HepG2 (cell line): ENCODE data around the gene RPL5. TPM values are rescaled to one million over a fixed set of nuclear protein-coding genes. Genes with fewer than 3 reads are reported as not detected.

ENCODE experiments used
- ATF1 ChIP-seq: IDR thresholded peaks from 2 replicates; pipeline ENCODE4 v1.6.1; 2016; ENCODE audit warnings: mild to moderate bottlenecking, control low read depth
- CC2D1A ChIP-seq: sonication (generic); formaldehyde crosslinking; IDR thresholded peaks from 2 replicates; pipeline ENCODE4 v1.8.1; 2023; ENCODE audit warnings: mild to moderate bottlenecking, missing genetic modification reagents
- CEBPB ChIP-seq: IDR thresholded peaks from 2 replicates; pipeline ENCODE4 v1.6.1; 2011; ENCODE audit warnings: low read depth, low read length, improper control_type of control experiment, borderline replicate concordance
- FLYWCH1 ChIP-seq: sonication (generic); formaldehyde crosslinking; IDR thresholded peaks from 2 replicates; pipeline ENCODE4 v1.8.1; 2023; ENCODE audit warnings: mild to moderate bottlenecking, missing genetic modification reagents
- GPN1 ChIP-seq: sonication (generic); formaldehyde crosslinking; IDR thresholded peaks from 2 replicates; pipeline ENCODE4 v1.5.1; 2020; ENCODE audit warnings: missing genetic modification reagents, borderline replicate concordance
- HDAC6 ChIP-seq: fragments of 200-600 bp; sonication (generic); IDR thresholded peaks from 2 replicates; pipeline ENCODE4 v1.7.0; 2017; ENCODE audit warnings: mild to moderate bottlenecking, antibody characterized with exemption, low read length, low read depth
- MYNN ChIP-seq: sonication (generic); formaldehyde crosslinking; IDR thresholded peaks from 2 replicates; pipeline ENCODE4 v1.4.0; 2020; ENCODE audit warnings: mild to moderate bottlenecking, low read depth, missing genetic modification reagents
- PITX1 ChIP-seq: sonication (generic); formaldehyde crosslinking; IDR thresholded peaks from 2 replicates; pipeline ENCODE4 v1.5.1; 2020; ENCODE audit warnings: mild to moderate bottlenecking, missing genetic modification reagents
- POGZ ChIP-seq: sonication (generic); formaldehyde crosslinking; IDR thresholded peaks from 2 replicates; pipeline ENCODE4 v1.4.0; 2020; ENCODE audit warnings: mild to moderate bottlenecking, missing genetic modification reagents
- ZBTB8A ChIP-seq: sonication (generic); formaldehyde crosslinking; IDR thresholded peaks from 2 replicates; pipeline ENCODE4 v1.4.0; 2020; ENCODE audit warnings: mild to moderate bottlenecking, low read depth, missing genetic modification reagents, borderline replicate concordance
- ZMYM4 ChIP-seq: sonication (generic); formaldehyde crosslinking; IDR thresholded peaks from 2 replicates; pipeline ENCODE4 v1.8.1; 2023; ENCODE audit warnings: mild to moderate bottlenecking, missing genetic modification reagents
- ZNF10 ChIP-seq: sonication (generic); formaldehyde crosslinking; IDR thresholded peaks from 2 replicates; pipeline ENCODE4 v1.4.0; 2020; ENCODE audit warnings: mild to moderate bottlenecking, low read depth, missing genetic modification reagents, borderline replicate concordance
- ZNF335 ChIP-seq: sonication (generic); formaldehyde crosslinking; IDR thresholded peaks from 2 replicates; pipeline ENCODE4 v1.4.0; 2020; ENCODE audit warnings: missing genetic modification reagents
- ZNF557 ChIP-seq: sonication (generic); formaldehyde crosslinking; IDR thresholded peaks from 2 replicates; pipeline ENCODE4 v1.4.0; 2020; ENCODE audit warnings: missing genetic modification reagents
- ZNF772 ChIP-seq: sonication (generic); formaldehyde crosslinking; IDR thresholded peaks from 2 replicates; pipeline ENCODE4 v1.5.0; 2020; ENCODE audit warnings: mild to moderate bottlenecking, missing genetic modification reagents
- ZNF891 ChIP-seq: sonication (generic); formaldehyde crosslinking; IDR thresholded peaks from 2 replicates; pipeline ENCODE4 v1.5.0; 2020; ENCODE audit warnings: mild to moderate bottlenecking, missing genetic modification reagents
- ZSCAN31 ChIP-seq: sonication (generic); formaldehyde crosslinking; IDR thresholded peaks from 2 replicates; pipeline ENCODE4 v1.5.0; 2020; ENCODE audit warnings: low read depth, mild to moderate bottlenecking, missing genetic modification reagents
- polyA plus RNA-seq, 8 experiments: library from polyadenylated mRNA; depleted of rRNA in 3 of 8; stranded (reverse) in 7 of 8; unstranded in 1 of 8; fragments of >200 nt; fragmentation: Illumina TruSeq in 4 of 8; extraction: Trizol in 4 of 8; gene quantifications; 2 replicates each; pipeline versions ENCODE4 v1.2.1 to v1.2.3, GENCODE V29; 2011 to 2016; ENCODE audit warnings: low read depth in 4 of 8, missing spikeins in 1 of 8, mixed read lengths in 1 of 8; ENCODE audit not compliant: insufficient read depth in 1 of 8
- total RNA-seq, 5 experiments: library from RNA; depleted of rRNA; stranded (reverse); fragments of >200 nt; fragmentation: Illumina TruSeq; extraction: Trizol; gene quantifications; 2 replicates each; pipeline ENCODE4 v1.2.3, GENCODE V29; 2016; ENCODE audit warnings: low read depth in 1 of 5
- TF ChIP-seq, protein P1 (sequence below): sonication (generic); formaldehyde crosslinking; IDR thresholded peaks from 2 replicates; pipeline ENCODE4 v1.5.0; 2020; ENCODE audit warnings: mild to moderate bottlenecking, missing genetic modification reagents
- TF ChIP-seq, protein P2 (sequence below): IDR thresholded peaks from 2 replicates; pipeline ENCODE4 v1.6.1; 2016; ENCODE audit warnings: mild to moderate bottlenecking
- TF ChIP-seq, protein P3 (sequence below): IDR thresholded peaks from 2 replicates; pipeline ENCODE4 v1.6.1; 2016
- TF ChIP-seq, protein P4 (sequence below): IDR thresholded peaks from 2 replicates; pipeline ENCODE4 v1.6.1; 2016; ENCODE audit warnings: missing biosample characterization, missing genetic modification reagents, low read depth
- TF ChIP-seq, protein P5 (sequence below): sonication (generic); formaldehyde crosslinking; IDR thresholded peaks from 2 replicates; pipeline ENCODE4 v1.8.1; 2023; ENCODE audit warnings: missing genetic modification reagents, mild to moderate bottlenecking, borderline replicate concordance
- TF ChIP-seq, protein P6 (sequence below): sonication (generic); formaldehyde crosslinking; IDR thresholded peaks from 2 replicates; pipeline ENCODE4 v1.4.0; 2020; ENCODE audit warnings: mild to moderate bottlenecking, missing genetic modification reagents

The RPL5 gene
- total and polyA plus RNA-seq, 2 of the 13 experiments (the other 11 are each of a cell fraction or from before 2014, with no cell fraction given) = 2,304 to 2,520 TPM

DNA sequence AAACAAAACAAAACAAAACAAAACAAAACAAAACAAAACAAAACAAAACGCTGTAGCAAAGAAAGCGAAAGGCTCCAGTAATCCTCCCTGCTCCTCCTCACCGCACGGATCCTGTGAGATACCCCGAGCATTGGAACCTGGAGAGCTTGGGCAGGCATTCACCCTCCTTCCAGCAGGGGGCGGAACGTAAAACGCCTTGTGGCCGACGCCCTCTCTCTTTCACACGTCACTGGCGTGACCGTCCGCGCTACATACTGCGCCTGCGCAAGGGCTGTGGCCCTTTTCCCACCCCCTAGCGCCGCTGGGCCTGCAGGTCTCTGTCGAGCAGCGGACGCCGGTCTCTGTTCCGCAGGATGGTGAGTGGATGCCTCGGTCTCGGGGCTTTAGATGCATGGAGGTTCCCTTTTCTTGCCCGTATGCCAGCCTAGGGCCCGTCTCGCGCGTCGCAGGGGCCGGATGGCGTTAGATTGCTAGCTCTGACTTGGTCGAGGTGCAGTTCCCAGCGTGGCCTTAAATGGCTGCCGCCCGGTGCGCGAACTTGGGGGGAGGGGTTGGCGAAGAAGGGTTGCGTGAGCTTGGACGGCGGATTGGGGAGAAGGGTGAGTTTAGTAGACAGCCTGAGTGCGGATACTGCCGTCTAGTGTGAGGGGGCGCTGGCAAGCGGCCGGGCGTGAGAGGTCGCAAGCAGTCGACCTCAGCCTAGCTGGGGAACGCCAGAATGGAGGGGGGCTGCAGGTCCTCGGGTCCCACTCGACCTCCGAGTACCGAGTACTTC is at the start of gene RPL5 (continued):
- TF ChIP-seq, protein P1, sequence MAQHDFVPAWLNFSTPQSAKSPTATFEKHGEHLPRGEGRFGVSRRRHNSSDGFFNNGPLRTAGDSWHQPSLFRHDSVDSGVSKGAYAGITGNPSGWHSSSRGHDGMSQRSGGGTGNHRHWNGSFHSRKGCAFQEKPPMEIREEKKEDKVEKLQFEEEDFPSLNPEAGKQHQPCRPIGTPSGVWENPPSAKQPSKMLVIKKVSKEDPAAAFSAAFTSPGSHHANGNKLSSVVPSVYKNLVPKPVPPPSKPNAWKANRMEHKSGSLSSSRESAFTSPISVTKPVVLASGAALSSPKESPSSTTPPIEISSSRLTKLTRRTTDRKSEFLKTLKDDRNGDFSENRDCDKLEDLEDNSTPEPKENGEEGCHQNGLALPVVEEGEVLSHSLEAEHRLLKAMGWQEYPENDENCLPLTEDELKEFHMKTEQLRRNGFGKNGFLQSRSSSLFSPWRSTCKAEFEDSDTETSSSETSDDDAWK (CRISPR knock-in tag) = no peak
- no peak for TF ChIP-seq HDAC6
- peak; percentile 86 for TF ChIP-seq ZNF772
- TF ChIP-seq MYNN (CRISPR knock-in tag) = no peak
- TF ChIP-seq ZNF335 (CRISPR knock-in tag) = peak; percentile 87; the same call in 1 of the 2 replicates
- TF ChIP-seq ZNF557 (CRISPR knock-in tag) = peak; percentile 88
- peak; percentile 26; the same call in 1 of the 2 replicates for TF ChIP-seq PITX1 (CRISPR knock-in tag)
- TF ChIP-seq CEBPB = no peak
- 0 out of 2 replicates have a peak, but pooled peaks have one; percentile 79 for TF ChIP-seq CC2D1A
- TF ChIP-seq, protein P2, sequence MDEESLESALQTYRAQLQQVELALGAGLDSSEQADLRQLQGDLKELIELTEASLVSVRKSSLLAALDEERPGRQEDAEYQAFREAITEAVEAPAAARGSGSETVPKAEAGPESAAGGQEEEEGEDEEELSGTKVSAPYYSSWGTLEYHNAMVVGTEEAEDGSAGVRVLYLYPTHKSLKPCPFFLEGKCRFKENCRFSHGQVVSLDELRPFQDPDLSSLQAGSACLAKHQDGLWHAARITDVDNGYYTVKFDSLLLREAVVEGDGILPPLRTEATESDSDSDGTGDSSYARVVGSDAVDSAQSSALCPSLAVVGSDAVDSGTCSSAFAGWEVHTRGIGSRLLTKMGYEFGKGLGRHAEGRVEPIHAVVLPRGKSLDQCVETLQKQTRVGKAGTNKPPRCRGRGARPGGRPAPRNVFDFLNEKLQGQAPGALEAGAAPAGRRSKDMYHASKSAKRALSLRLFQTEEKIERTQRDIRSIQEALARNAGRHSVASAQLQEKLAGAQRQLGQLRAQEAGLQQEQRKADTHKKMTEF = peak; percentile 92
- TF ChIP-seq, protein P3, sequence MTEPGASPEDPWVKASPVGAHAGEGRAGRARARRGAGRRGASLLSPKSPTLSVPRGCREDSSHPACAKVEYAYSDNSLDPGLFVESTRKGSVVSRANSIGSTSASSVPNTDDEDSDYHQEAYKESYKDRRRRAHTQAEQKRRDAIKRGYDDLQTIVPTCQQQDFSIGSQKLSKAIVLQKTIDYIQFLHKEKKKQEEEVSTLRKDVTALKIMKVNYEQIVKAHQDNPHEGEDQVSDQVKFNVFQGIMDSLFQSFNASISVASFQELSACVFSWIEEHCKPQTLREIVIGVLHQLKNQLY = peak; percentile 85
- peak; percentile 98 for TF ChIP-seq ZNF891
- TF ChIP-seq GPN1 (CRISPR knock-in tag) = no peak
- TF ChIP-seq, protein P4, sequence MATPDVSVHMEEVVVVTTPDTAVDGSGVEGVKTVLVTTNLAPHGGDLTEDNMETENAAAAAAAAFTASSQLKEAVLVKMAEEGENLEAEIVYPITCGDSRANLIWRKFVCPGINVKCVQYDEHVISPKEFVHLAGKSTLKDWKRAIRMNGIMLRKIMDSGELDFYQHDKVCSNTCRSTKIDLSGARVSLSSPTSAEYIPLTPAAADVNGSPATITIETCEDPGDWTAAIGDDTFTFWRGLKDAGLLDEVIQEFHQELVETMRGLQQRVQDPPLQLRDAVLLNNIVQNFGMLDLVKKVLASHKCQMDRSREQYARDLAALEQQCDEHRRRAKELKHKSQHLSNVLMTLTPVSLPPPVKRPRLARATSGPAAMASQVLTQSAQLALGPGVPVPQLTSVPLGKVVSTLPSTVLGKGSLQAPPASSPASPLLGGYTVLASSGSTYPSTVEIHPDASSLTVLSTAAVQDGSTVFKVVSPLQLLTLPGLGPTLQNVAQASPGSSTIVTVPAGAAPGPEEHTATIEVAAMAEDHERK (CRISPR knock-in tag) = peak; percentile 98
- TF ChIP-seq, protein P5, sequence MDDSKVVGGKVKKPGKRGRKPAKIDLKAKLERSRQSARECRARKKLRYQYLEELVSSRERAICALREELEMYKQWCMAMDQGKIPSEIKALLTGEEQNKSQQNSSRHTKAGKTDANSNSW (CRISPR knock-in tag) = peak; percentile 50; the same call in 1 of the 2 replicates
- TF ChIP-seq ATF1 = peak; percentile 92
- TF ChIP-seq ZBTB8A (CRISPR knock-in tag) = peak; percentile 83; the same call in 1 of the 2 replicates
- TF ChIP-seq ZSCAN31 (CRISPR knock-in tag) = peak; percentile 94
- TF ChIP-seq FLYWCH1 (CRISPR knock-in tag) = no peak
- TF ChIP-seq, protein P6, sequence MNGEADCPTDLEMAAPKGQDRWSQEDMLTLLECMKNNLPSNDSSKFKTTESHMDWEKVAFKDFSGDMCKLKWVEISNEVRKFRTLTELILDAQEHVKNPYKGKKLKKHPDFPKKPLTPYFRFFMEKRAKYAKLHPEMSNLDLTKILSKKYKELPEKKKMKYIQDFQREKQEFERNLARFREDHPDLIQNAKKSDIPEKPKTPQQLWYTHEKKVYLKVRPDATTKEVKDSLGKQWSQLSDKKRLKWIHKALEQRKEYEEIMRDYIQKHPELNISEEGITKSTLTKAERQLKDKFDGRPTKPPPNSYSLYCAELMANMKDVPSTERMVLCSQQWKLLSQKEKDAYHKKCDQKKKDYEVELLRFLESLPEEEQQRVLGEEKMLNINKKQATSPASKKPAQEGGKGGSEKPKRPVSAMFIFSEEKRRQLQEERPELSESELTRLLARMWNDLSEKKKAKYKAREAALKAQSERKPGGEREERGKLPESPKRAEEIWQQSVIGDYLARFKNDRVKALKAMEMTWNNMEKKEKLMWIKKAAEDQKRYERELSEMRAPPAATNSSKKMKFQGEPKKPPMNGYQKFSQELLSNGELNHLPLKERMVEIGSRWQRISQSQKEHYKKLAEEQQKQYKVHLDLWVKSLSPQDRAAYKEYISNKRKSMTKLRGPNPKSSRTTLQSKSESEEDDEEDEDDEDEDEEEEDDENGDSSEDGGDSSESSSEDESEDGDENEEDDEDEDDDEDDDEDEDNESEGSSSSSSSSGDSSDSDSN (CRISPR knock-in tag) = peak; percentile 86
- TF ChIP-seq POGZ (CRISPR knock-in tag) = peak; percentile 100
- no peak for TF ChIP-seq ZNF10 (CRISPR knock-in tag)
- TF ChIP-seq ZMYM4 (CRISPR knock-in tag) = peak; percentile 100
